Suppressor macrophage treated with lipopolysaccharide for 4 hours (primary cell): ENCODE measurements around the gene CCDC188.

Experiments used
- DNase-seq: peaks from one replicate; pipeline ENCODE4 v3.0.0-alpha.2; 2020

Gene CCDC188

DNA sequence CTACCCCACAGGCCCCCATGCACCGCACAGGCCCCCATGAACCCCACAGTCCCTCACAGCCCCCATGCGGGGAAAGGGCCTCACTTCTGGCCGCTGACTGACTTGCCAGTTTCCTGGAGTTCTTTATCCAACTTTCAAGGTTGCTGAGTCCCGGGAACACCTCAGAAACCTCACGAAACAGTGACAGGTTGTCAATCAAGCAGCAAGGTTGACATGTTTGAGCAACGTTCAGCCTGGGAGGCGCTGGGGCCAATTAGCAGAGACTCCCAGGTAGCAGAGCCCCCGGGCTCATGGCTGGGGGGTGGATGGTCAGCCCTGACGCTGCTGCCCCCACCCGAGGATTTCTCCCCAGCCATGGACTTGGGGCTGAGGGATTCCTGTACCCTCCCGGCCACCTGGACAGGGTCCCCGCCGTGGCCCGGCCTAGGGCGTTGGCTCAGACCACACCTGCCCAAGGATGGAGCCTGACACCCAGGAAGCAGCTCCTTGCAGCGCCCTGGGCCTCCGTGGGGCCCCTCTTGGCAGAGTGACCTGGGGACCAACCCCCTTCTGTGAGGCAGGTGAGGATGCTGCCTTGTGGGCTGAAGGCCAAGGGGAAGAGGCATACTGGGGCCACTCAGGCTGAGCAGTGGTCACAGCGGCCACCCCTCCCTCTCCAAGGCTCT is 33.8 kb upstream of the CCDC188 start:
- DNase-seq = no peak

DNA sequence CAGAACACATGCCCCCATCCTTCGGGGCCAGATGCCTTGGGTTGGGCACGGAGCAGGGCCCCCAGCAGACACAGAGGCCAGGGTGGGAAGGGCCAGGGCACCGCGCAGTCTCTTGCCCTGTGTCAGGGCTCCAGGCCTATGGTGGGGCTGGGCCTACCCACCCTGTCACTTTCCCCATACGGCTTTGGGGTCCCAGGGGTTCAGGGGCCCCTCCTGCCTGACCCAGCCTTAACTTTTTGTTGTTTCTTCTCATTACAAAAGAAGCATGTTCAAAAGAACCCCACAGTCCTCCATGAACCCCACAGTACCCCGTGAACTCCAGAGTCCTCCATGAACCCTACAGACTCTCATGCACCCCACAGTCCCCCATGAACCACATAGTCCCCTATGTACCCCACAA is 33.0 kb upstream of the CCDC188 start:
- no peak for DNase-seq

DNA sequence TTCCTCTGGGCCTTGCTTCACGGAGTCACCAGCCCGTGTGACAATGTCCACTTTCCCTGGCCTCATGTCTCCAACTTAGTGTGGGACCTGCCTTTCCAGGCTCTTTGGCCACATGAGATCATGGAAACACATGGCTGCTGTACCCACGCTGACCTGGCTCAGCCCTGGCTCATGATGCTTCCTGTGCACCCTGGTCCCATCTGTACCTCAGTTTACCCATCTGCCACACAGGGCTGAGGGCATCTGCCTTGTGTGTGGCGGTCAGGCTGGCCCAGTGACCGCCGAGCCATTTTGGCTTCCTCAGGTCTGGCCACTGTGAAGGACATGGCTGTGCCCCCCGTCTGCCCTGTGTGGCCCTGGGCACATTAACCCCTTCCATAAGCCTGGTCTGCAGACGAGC is 32.2 kb upstream of the CCDC188 start:
- DNase-seq = no peak

DNA sequence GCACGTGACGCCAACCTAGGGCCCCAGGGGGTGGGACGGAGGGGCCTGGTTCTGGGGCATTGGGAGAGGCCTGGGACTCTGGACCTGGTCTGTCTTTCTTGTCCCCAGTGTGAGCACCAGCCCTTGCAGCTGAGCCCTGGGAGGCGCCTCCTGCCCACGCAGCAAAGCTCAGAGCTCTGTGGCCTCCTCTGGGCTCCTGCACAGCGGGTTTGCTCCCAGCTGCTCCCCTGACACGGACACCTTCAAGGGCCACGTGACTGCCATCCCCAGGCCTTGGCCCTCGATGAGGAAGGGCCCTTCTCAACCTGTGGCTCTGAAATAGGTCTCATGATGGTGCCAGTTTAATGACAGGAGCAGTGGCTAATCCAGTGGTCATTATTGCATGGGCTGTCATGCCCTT is 31.5 kb upstream of the CCDC188 start:
- DNase-seq = no peak

DNA sequence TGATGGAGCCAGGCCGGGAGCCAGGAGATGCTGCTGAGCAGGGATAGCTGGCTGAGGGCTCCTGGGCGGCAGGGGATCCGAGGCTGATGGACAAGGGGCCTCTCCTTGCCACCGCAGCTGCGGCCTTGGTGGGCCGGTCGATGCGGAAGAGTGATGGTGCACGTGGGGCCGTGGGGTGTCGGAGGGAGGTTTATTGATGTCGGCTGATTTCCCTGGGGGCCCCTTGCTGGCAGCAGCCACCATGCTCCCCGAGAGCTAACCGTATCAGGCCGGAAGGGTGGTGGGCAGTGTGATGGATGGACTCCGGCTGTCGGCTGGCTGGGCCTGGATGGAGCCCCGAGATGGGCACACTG is 31.0 kb upstream of the CCDC188 start:
- DNase-seq = no peak

DNA sequence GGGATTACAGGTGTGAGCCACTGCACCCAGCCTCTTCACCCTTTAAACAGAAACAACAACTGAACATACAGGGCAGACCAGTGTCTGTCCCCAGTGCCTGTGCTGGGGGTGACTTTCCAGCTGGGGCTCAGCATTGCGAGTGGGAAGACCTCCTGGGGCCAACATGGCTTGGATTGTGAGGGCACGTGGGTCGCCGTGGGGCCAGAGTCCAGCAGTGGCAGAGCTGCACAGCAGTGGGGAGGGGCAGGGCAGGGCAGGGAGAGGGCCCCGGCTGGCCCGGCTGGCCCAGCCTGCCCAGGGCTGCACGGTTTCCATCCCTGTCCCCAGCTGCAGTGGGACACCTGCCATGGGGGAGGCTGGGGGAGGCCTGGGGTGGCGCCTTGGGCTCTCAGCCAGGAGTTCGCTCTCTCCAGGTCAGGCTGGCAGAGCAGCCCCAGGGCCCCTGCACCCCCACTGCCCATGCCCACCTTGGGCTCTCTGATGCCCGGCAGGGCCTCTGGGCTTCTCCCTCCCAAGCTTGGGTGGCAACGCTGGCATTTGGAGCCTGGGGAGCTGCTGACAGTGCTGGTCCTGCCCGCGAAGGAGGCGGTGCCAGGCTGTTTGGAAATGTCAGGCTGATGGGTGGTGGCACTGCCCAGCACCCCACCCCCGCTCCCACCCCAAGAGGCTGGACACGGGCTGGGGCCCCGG is 30.5 kb upstream of the CCDC188 start:
- no peak for DNase-seq

DNA sequence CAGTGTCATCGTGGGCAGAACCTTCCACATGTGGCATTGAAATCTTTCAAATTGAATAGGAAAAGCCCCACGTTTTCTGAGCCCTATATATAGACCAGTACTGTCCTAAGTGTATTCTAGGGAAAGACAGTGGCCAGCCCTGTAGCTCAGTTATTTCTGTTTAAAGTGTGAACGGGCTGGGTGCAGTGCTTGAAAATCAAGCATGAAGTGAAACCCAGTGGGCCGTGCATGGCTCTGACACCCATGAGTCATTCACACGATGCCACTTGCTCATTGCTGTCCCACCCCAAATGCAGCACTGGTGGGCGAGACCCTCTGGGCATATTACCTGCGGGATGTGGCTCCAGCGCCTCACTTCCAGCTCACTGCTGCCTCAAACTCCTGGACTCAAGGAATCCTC is 29.8 kb upstream of the CCDC188 start:
- peak; percentile 44 for DNase-seq

DNA sequence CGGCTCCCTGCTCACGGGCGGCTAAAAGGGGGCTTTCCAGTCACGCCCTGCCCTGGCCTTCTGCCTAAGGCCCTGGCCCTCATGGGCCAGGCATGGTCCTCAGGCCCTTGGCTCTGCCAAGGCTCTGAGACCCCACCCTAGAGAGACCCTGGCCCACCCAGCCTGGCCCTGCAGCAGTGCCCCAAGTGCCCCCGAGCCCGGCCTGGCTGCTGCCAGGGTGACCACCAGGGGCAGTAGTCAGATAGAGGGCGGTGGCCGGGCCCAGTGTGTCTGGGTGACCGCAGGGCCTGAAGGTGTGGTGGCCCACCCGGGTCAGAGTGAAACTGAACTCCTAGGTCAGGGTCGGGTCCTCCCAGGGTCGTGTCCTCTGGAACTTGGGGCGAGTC is 29.4 kb upstream of the CCDC188 start:
- no peak for DNase-seq

DNA sequence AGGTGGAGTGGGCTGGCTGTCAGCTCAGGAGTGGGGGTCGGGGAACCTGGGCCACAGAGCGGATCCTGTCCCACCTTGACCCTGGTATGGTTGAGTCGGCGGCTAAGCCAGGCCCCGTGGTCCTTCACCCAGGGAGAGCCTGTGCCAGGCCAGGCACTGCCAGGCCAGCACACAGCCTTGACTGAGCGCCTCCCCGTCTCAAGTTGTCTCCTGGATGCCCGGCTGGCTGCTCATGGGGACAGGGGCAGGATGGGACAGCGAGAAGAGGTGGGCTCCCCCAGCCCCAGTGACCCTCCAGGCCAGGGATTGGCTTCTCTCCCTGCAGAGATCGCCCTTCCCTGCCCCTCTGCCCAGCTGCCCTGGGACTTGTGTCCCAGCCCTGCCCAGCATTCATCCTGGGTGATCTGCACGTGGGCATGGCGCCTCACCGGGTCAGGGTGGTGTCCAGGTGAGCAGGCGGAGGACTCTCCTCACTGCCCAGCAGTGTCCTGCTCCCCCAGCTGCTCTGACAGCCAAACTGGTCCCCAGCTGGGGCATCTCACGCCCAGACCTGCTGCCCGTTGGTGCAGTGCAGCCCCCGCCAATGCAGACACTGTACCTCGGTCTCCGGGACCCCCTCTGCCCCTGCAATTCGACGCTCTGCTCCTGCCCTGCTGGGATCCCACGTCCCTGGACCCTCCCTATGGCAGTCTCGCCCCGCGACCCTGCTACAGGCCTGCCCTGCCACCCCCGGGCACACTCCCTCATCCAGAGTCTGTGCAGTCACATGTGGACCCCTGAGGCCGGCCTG is 28.8 kb upstream of the CCDC188 start:
- no peak for DNase-seq

DNA sequence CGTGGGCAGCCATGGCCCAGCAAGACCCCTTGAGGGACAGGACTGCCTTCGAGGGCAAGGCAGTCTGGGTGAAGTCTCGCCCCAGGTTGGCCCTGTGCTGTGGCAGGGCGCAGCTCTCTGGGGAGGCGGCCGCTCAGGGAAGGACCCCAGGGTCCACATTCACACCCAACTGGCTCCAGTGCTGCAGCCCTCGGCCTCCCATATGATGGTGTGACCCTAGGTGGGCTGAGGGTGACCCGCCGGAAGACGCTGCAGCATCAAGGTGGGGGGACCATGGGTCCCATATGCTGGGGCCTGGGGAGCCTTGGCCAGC is 28.0 kb upstream of the CCDC188 start:
- DNase-seq = no peak

DNA sequence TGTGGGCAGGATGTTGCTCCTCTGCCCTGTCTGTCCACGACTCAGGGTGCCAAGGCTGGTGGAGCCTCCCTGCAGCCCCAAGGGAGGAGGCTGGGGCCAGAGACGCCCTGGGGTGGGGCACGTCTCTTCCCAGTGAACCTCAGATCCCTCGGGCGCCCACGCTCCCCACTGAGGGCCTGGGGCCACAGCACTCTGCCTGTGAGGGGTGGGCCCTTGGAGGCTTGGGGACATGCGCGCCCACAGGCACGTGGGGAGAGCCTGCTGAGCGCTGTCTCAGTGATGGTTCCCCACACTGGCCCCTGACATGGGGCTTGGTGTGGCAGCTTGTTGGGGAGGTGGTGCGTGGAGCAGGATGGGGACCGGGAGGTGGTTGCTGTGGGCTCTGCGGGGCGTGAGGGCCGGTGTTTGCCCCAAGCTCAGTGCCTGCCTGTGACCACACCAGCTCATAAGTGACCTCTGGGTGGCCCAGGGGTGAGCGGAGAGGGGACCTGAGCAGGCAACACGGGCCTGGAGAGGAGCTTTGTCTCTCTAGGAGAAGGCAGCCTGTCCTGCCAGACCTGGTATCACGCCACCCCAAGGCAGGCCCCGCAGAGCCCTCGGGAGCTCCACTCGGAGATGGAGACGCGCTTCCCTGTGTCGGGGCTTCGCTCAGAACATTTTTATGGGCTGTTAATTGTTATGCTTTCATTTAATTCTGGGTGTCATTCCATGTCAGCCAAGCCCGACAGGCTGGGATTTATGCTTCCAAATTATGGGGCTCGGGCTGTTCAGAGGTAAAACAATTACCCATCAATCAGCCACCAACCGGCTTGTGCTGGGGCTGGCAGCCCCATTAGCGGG is 27.4 kb upstream of the CCDC188 start:
- DNase-seq = no peak

DNA sequence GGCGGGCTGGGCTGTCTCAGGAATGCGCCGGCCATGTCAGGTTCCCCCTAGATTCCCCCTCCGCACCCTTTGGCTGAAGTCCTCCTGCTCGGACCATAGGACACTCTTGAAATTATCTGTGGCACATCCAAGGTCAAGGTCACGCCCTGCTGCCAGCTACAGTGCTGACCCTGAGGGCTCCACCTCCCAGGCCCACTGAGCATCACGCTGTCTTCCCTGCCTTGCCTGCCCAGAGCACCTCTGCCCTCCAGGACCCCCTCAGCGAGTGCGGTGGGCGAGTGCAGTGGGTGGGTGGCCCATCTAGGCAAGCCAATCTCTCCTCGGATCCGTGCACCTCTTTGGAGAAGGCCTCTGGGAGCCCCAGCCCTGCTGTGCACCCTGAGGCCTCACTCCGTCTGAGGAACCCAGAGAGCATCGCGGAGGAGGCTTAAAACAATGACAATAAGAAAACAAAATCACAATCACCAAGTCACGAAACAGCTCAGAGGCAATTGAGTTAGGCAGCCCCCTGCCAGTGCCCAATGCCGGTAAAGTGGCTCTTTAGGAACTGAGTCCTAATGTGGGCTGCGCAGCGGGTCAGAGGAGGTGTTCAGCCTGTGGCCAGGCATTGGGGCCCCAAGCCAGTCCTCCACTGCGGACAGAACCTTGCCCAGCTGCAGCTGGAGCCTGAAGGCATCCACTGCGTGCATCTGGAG is 26.5 kb upstream of the CCDC188 start:
- no peak for DNase-seq

DNA sequence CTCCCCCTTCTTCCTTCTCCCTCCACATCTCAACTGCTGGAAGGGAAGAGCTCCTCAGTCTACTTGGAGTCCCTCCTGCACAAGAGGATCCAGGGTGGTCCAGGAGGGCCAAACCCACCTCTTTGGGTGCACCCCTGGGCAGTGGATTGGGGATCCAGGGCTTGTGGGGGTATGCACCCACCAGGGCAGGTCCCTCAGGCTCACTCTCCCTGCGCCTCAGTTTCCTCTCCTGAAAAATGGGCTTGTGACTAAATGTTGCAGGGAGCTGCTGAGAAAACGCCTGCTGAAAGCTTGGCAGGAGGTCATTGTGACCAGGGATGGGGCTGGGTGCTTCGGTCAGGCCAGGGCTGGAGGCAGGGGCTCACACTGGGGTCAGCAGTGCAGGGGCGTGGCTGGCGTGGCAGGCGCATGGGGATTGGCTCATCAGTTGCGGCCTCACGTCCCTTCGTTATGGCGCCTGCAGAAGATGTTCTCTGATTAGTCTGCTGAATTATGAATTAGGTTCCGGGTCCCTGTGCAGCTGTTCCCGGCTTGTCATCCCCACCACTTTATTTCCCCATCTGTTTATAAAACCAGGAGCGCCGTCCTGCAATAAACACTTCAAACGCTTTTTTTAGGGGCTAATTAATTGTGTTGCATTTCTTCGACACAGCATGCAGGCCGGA is 25.7 kb upstream of the CCDC188 start:
- DNase-seq = no peak

DNA sequence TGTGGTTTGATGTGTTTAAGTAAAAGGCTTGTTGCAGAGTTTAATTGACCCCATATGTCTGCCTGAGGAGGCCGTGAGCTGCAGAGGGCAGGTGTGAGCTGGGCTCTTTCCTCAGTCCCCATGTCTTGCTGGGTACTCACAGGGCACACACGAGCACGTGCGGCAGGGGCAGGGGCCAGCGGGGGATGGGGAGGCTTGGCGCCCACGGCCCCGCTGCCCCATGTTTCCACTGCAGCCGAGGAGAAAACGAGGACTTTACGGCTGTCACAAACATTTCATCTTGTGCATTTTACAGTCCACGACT is 24.7 kb upstream of the CCDC188 start:
- DNase-seq = no peak

DNA sequence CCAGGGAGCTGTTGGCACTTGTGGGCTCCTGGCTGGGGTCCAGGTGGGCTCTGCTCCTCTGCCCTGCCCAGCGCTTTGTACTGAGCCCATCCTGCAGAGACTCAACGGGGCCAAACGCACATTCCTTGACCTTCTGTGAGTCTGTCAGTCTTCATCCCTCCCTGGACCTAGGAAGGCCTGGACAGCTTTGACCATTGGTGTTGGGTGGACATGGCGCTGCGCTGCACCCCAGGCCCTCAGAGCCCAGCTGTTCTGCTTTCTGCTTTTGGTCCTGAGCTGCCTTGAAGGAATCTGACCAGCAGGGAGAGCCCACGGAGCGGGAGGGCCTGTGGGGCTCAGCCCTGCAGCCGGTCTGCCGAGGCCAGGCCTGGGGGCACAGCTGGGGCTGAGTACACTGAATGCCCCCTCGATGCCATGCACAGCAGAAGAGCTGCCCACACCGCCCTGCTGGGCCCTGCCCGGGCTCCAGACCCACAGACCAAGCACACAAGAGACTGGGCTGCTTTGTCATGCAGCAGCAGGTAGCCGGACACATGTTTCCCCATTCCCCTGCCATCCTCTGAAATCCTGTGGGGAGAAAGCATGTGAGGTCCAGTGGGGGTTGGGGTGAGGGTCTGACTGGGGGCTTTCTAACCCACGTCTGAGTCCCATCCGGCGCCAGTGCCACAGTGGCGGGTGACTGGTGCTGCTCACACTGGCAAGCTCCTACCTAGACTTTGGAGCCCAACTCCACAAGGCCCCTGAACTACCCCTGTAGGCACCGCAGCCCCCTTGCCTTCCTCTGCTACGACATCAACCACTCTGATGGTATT is 24.1 kb upstream of the CCDC188 start:
- DNase-seq = no peak

DNA sequence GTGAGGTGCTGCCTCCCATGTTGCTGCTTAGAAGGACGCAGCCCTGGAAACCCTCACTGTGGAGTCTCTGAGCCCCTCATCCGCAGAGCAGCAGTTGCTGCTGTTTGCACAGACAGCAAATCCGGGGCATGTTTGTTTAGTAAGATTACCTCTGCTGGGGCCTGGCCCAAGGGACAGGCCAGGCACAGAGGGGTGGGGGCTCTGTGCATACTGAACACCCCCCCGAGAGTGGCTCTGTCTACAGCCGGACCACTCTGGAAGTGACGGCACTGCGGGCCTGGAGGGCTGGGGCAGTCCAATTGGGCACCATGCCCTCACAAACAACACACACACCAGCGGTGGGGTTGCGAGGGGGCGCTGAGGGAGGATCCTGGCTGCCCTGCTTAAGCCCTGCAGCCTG is 22.9 kb upstream of the CCDC188 start:
- DNase-seq = no peak

DNA sequence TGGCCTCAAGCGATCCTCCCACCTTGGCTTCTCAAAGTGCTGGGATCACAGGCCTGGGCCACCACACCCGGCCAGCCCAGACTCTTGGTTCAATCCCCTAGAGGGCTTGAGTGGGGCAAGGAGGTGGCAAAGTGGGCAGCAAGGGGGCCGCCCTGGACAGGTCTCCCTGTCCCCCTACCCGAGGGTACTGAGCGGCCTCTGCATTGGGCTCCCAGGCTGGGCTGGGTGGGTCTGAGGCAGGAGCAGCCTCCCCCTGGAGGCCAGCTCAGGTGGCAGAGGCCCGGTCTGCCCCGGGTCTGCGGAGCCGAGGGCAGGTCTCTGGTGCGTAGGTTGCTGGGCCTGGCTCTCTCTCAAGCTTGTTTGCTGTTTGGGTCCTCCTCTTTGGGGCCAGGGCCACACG is 22.4 kb upstream of the CCDC188 start:
- DNase-seq = no peak

DNA sequence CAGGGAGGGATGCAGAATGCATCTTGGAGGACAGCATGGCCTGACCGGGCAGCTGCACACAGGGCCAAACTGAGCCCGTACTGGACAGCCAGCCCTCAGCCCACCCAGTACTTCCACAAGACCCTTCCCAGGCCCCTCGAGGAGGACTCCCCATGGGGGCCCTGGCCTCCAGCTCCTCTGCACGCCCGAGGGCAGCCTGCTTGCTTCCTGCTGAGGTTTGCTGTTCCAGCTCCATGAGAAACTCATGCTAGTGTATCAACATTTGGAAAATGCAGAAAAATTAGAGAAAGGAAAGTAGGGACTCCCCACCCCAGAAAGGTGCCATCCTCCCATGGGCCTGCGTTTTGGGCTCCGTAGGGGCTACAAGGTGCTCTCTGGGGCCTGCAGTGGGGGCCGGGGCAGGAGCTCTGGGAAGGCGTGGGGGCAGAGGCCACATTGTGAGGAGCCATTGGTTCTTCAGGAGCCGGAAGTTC is 21.3 kb upstream of the CCDC188 start:
- DNase-seq = no peak

DNA sequence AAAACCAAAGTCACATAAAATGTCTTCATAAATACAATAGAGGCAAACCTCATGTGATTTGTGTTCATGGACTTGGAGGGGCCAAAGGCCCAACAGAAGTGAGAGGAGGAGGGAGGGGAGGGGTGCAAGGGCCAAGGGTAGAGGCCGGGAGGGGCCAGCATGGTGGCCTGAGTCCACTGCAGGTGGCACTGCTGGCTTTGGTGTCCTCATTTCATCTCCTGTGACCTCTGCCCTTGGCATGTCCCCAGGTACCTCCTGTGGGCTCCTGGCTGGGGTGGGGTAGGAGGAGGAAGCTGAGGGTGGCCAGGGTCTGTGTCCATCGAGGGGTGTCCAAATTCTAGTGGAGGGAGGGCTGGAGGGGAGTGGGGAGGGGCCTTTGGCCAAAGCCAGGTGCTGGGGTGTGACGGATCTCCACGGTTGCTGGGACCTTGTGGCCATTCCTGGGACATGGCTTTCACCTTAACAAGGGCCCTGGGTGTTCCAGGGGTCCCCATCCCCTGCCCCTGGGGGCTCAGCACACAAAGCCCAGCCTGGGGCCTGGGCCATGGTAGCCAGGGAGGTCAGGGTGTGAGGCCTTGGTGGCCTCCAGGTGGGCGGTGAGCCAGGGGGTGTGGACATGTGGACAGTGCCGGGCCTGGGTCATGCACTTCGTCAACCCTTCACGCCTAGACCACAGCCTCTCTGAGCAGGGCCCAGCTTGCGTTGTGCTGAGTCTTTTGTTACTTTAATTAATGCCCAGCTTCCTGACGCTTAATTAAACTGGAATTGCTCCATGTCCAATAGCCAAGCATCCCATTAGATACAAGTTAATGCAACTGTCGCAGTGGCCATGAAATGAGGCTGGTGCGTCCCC is 20.7 kb upstream of the CCDC188 start:
- no peak for DNase-seq

DNA sequence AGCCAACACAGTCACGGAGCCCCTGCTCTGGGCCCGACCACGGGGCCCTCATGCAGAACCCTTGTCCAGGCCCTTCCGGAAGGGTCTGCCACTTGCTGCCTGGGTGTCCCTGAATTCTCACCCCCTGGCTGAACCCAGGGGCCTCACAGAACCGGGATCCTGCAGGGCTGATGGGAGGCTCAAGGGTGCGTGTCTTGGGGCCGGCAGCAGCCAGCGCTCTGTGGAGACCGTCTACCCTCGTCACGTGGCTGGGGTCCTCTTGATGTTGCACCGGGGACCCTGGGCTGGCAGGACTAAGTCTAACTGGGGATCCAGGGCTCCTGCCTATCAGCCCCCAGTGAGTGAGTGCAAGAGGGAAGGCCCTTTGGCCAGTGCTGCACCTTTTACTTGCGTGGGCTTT is 19.3 kb upstream of the CCDC188 start:
- DNase-seq = no peak
